Muscle layer of colon (tissue), 2 donors: ENCODE results near the gene ZNF654.
"Not testable (repeated sequence)": the region's sequence is repeated elsewhere in the genome, so short reads cannot be mapped to it uniquely, and the experiment has no call there.

Source experiments
- H3K27ac ChIP-seq: one replicate; pipeline ENCODE4 v1.7.0; 2013; ENCODE audit warnings: low read depth, mild to moderate bottlenecking, low read length, moderate library complexity
- H3K27me3 ChIP-seq, 2 donors: one replicate each; pipeline ENCODE4 v1.7.0; 2013; ENCODE audit warnings: low read length in 2 of 2, mild to moderate bottlenecking in 2 of 2; ENCODE audit not compliant: insufficient read depth in 2 of 2, control insufficient read depth in 1 of 2
- H3K36me3 ChIP-seq: one replicate; pipeline ENCODE4 v1.7.0; 2013; ENCODE audit warnings: mild to moderate bottlenecking, low read length; ENCODE audit not compliant: insufficient read depth
- H3K4me1 ChIP-seq: one replicate; pipeline ENCODE4 v1.7.0; 2013; ENCODE audit warnings: mild to moderate bottlenecking, low read length; ENCODE audit not compliant: insufficient read depth
- H3K4me3 ChIP-seq, 2 donors: one replicate each; pipeline ENCODE4 v1.7.0; 2013; ENCODE audit warnings: low read length in 2 of 2, low read depth in 1 of 2, mild to moderate bottlenecking in 1 of 2, moderate library complexity in 1 of 2
- H3K9ac ChIP-seq: one replicate; pipeline ENCODE4 v1.7.0; 2013; ENCODE audit warnings: low read length
- H3K9me3 ChIP-seq: one replicate; pipeline ENCODE4 v1.7.0; 2013; ENCODE audit warnings: mild to moderate bottlenecking, low read length
- donor health status: abdominal sarcoma.
- donor health status: Adenocarcinoma of cecum.

ZNF654 gene

GRCh38 chr3:88112289-88112688 lies 53.2 kb downstream of the ZNF654 start:
- Histone ChIP-seq H3K9ac (no peak overlapping the region), H3K4me1 (peaks cover 3% of the 10 kb centered on the region), H3K27ac (no peak overlapping the region), H3K27me3 (no peaks in the 10 kb centered on the region), H3K36me3 (peaks cover 10% of the 10 kb centered on the region), H3K4me3 (no peak overlapping the region), H3K9me3 (no peaks in the 10 kb centered on the region)

GRCh38 chr3:88113311-88114162 lies 54.5 kb downstream of the ZNF654 start:
- H3K27ac ChIP-seq: no peak overlapping the region

GRCh38 chr3:88114878-88115549 lies 56.0 kb downstream of the ZNF654 start:
- Histone ChIP-seq H3K4me1 (peaks cover 2% of the 10 kb centered on the region), H3K27me3 (no peaks in the 10 kb centered on the region), H3K9ac (no peak overlapping the region), H3K4me3 (no peak overlapping the region), H3K27ac (no peak overlapping the region), H3K9me3 (no peaks in the 10 kb centered on the region), H3K36me3 (peaks cover 10% of the 10 kb centered on the region)

More at GRCh38 chr3:88113311-88114162, 54.5 kb downstream of the ZNF654 start:
- Histone ChIP-seq H3K27me3 (no peaks in the 10 kb centered on the region), H3K4me3 (no peak overlapping the region), H3K36me3 (peaks cover 10% of the 10 kb centered on the region), H3K4me1 (peaks cover 3% of the 10 kb centered on the region), H3K9me3 (no peaks in the 10 kb centered on the region), H3K9ac (no peak overlapping the region)

GRCh38 chr3:88117683-88118082 lies 58.6 kb downstream of the ZNF654 start:
- H3K9ac ChIP-seq: no peak overlapping the region
- H3K9me3 ChIP-seq: no peaks in the 10 kb centered on the region
- no peaks in the 10 kb centered on the region for H3K27me3 ChIP-seq
- H3K4me3 ChIP-seq: no peak overlapping the region
- H3K27ac ChIP-seq: no peak overlapping the region
- peaks cover 10% of the 10 kb centered on the region for H3K36me3 ChIP-seq
- no peaks in the 10 kb centered on the region for H3K4me1 ChIP-seq

- not testable (repeated sequence) for H3K27me3 ChIP-seq, H3K4me3 ChIP-seq, H3K9me3 ChIP-seq, H3K27ac ChIP-seq, H3K9ac ChIP-seq, H3K4me1 ChIP-seq
- peaks cover 10% of the 10 kb centered on the region for H3K36me3 ChIP-seq
These were observed 59.5 kb downstream of the ZNF654 start for GRCh38 chr3:88118603-88119002.

- Histone ChIP-seq H3K36me3 (no peaks in the 10 kb centered on the region), H3K9ac (no peak overlapping the region), H3K27ac (no peak overlapping the region), H3K4me3 (no peak overlapping the region), H3K4me1 (peaks cover 4% of the 10 kb centered on the region), H3K9me3 (no peaks in the 10 kb centered on the region), H3K27me3 (no peaks in the 10 kb centered on the region)
These were observed 64.5 kb downstream of the ZNF654 start for GRCh38 chr3:88123526-88123925.

- no peak overlapping the region for H3K4me3 ChIP-seq
- no peaks in the 10 kb centered on the region for H3K36me3 ChIP-seq
- H3K4me1 ChIP-seq: peaks cover 18% of the 10 kb centered on the region
- H3K27me3 ChIP-seq: no peaks in the 10 kb centered on the region
- H3K9me3 ChIP-seq: no peaks in the 10 kb centered on the region
- no peak overlapping the region for H3K27ac ChIP-seq
- H3K9ac ChIP-seq: no peak overlapping the region
These were observed 72.6 kb downstream of the ZNF654 start for GRCh38 chr3:88131695-88132094.

- Histone ChIP-seq H3K27me3 (no peaks in the 10 kb centered on the region), H3K9ac (no peak overlapping the region), H3K4me3 (no peak overlapping the region), H3K36me3 (no peaks in the 10 kb centered on the region), H3K9me3 (no peaks in the 10 kb centered on the region), H3K27ac (no peak overlapping the region), H3K4me1 (peaks cover 18% of the 10 kb centered on the region)
These were observed 73.8 kb downstream of the ZNF654 start for GRCh38 chr3:88132894-88133293.

- no peak overlapping the region for H3K27ac ChIP-seq
- H3K4me3 ChIP-seq: no peak overlapping the region
- peaks cover 18% of the 10 kb centered on the region for H3K4me1 ChIP-seq
- no peak overlapping the region for H3K9ac ChIP-seq
- H3K27me3 ChIP-seq: no peaks in the 10 kb centered on the region
- H3K9me3 ChIP-seq: no peaks in the 10 kb centered on the region
- H3K36me3 ChIP-seq: no peaks in the 10 kb centered on the region
These were observed 74.7 kb downstream of the ZNF654 start for GRCh38 chr3:88133711-88134263.

GRCh38 chr3:88137836-88138235 lies 78.8 kb downstream of the ZNF654 start:
- Histone ChIP-seq H3K36me3 (no peaks in the 10 kb centered on the region), H3K27ac (no peak overlapping the region), H3K4me1 (peaks cover 6% of the 10 kb centered on the region), H3K4me3 (no peak overlapping the region), H3K27me3 (no peaks in the 10 kb centered on the region), H3K9me3 (no peaks in the 10 kb centered on the region), H3K9ac (no peak overlapping the region)

- Histone ChIP-seq H3K27ac (no peak overlapping the region), H3K9me3 (no peaks in the 10 kb centered on the region), H3K36me3 (no peaks in the 10 kb centered on the region), H3K4me3 (no peak overlapping the region), H3K4me1 (no peaks in the 10 kb centered on the region), H3K27me3 (no peaks in the 10 kb centered on the region), H3K9ac (no peak overlapping the region)
These were observed 82.5 kb downstream of the ZNF654 start for GRCh38 chr3:88141458-88142083.
